IPS-18c (cell line): ENCODE measurements around the gene TIPARP.
"Not testable (repeated sequence)": the region's sequence is repeated elsewhere in the genome, so short reads cannot be mapped to it uniquely, and the experiment has no call there.

Source experiments
- H3K4me3 ChIP-seq: 2 replicates; pipeline ENCODE4 v1.7.0; 2013; ENCODE audit warnings: low read depth, mild to moderate bottlenecking, low read length, moderate library complexity; ENCODE audit not compliant: insufficient read depth
- H3K9me3 ChIP-seq: one replicate; pipeline ENCODE4 v1.6.1; 2013; ENCODE audit warnings: mild to moderate bottlenecking, low read length, moderate library complexity; ENCODE audit not compliant: control insufficient read depth, insufficient read depth

Gene TIPARP

DNA sequence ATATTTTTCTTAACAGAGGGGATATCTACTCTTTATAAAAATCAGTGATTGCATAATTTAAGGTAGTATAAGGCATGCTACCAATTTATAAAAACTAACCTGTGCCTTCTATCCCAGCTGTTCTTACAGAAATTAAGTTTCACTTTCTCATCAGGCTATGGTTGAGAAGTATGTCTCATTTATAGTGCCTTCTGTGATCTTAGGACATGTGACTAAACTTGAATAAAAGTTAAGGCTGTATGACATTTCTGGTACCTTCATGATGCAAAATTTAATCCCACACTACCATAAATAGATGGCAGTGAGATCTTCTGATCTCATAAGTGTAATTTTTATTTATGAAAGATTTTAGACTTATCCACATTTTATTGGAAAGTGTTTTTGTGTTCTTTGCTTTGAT lies 12.6 kb downstream of the TIPARP start:
- H3K9me3 ChIP-seq = no peaks in the 10 kb centered on the region
- no peak overlapping the region for H3K4me3 ChIP-seq

GRCh38 chr3:156688632-156689452 lies 14.5 kb downstream of the TIPARP start:
- H3K9me3 ChIP-seq = no peaks in the 10 kb centered on the region

DNA sequence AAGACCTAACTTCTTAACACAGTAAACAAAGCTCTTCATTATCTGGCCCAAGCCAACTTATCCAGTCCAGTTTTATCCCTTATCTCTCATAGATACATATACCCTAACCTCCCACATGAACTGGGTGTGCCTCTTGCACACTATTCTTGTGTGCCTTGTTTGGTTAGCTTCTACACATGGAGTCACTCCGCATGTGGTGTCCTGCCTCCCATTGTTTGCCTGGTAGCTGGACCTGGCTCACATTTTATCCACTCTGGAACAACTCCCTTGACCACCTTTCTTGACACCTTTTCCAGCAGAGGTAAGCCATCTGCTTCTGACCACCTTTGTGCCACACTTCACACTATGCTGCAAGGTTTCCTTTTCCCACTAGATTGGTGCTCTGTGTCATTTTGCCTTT lies 15.2 kb downstream of the TIPARP start:
- no peak overlapping the region for H3K4me3 ChIP-seq

More at GRCh38 chr3:156688632-156689452, 14.5 kb downstream of the TIPARP start:
- H3K4me3 ChIP-seq = no peak overlapping the region

GRCh38 chr3:156691920-156692319 lies 17.5 kb downstream of the TIPARP start:
- Histone ChIP-seq H3K9me3 (no peaks in the 10 kb centered on the region), H3K4me3 (no peak overlapping the region)

More for the DNA sequence above, 15.2 kb downstream of the TIPARP start:
- no peaks in the 10 kb centered on the region for H3K9me3 ChIP-seq

- Histone ChIP-seq H3K9me3 (no peaks in the 10 kb centered on the region), H3K4me3 (no peak overlapping the region)
Measured at GRCh38 chr3:156693166-156693565, 18.8 kb downstream of the TIPARP start.

DNA sequence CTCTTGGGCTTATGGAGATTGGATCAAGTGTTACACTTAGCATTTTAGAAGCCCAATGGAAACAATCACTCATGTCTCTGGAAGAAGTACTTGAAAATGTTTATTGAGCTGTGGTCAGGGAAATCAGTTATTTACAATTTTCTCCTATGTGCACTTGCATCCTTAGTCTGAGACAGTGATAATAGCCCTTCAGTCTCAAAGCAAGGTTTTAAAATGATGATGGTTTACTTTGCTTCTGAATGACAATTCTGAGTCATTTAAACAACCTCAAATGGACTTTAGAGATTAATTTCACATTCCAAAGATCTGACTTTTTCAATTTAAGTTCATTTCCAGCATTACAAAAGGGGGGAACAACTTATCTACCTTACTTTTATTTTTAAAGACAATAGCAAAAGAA lies 20.1 kb downstream of the TIPARP start:
- H3K9me3 ChIP-seq = no peaks in the 10 kb centered on the region
- H3K4me3 ChIP-seq = no peak overlapping the region

DNA sequence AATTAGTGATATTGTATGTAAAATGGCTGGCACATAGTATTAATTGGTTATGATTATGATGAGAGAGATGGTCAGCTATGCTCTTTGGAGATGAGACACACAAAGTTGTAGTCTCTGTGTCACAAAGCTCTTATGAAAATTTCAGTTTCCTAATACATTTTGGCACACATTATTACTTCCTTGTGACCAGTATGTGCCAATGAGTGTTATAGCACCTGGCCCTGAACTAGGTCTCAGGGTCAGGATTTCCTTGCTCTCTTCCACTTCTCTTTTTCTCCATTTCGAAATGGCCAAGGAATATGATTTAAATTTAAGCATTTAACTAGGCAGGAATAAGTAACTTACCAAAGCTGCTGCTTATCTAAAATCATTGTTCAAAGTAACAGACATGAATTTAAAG lies 28.0 kb downstream of the TIPARP start:
- no peak overlapping the region for H3K4me3 ChIP-seq
- no peaks in the 10 kb centered on the region for H3K9me3 ChIP-seq

DNA sequence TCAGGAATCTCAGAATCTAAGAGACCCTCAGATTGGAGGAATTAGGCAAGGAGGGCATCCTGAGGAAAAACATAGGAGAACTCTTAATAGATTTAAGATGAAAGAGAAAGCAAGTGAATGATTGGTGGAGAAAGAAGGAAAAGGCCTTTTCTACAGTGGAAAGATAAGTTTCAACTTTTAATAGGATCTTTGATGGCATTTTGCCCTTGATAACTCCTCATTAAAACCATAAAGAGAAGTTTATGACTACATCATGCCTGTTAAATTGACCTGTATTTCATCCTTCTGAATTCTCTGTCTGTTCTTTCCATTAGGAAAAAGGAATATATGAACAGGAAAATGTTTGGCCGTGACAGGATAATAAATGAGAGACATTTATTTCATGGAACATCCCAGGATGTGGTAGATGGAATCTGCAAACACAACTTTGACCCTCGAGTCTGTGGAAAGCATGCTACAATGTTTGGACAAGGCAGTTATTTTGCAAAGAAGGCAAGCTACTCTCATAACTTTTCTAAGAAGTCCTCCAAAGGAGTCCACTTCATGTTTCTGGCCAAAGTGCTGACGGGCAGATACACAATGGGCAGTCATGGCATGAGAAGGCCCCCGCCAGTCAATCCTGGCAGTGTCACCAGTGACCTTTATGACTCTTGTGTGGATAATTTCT lies 30.1 kb downstream of the TIPARP start:
- Histone ChIP-seq H3K9me3 (no peaks in the 10 kb centered on the region), H3K4me3 (no peak overlapping the region)

DNA sequence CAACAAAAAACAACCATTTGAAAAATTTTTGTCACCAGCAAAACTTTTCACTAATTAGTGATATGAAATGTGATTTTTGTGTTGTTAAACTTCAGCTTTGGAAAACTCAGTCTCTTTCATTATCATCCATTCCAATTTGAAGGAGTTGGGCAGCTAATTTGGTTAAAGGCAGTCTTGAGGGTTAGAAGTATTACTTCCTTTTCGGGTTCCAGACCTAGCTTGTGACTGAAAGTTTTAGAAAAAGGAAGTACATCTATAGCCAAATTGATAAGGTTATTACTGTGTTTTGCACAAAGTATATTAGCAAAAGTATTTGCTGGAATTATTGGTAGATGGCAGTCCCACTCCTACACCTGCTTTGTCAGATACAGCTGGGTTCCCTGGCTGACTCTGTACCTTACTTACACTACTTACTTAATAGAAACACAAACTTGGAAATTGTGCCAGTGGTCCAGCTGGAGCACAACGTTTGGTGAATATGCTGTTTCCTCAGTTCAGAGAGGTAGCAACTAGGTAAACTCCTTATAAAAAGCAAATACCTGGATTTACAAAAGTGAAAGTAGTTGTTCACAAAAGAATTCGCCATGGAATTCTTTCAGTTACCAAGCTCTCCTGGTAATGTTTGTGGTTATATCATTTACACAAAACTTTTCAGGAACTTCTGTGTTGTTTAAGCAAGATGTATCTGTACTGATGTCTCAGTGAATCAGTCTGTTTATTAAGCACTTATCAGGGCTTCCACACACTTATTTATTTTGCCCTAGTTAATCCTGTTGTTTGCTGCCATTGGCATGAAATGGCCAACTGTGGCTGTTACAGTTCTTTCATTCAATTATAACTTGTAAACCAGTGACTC lies 31.6 kb downstream of the TIPARP start:
- Histone ChIP-seq H3K9me3 (no peaks in the 10 kb centered on the region), H3K4me3 (no peak overlapping the region)

GRCh38 chr3:156707588-156707987 lies 33.2 kb downstream of the TIPARP start:
- Histone ChIP-seq H3K9me3 (no peaks in the 10 kb centered on the region), H3K4me3 (no peak overlapping the region)

- no peaks in the 10 kb centered on the region for H3K9me3 ChIP-seq
Measured at GRCh38 chr3:156710429-156710828, 36.0 kb downstream of the TIPARP start.

DNA sequence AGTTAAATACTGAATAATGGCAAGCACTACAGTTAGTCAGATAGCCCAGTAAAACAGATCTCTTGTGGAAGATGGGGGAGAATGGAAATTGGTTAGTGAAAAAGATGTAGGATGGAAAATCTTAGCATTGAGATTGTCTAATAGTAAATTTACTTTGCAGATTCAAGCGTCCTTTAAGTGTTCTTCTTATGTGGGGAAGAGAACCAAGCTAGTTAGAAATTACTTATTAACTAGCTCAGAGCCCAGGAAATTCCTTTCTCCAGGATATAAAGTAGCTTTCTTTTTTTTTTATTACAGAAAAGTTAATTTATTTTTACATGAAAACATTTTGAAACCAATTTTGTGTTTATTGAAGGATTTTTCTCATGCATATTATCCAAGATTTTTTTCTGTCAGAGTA lies 36.7 kb downstream of the TIPARP start:
- no peaks in the 10 kb centered on the region for H3K9me3 ChIP-seq
- H3K4me3 ChIP-seq = no peak overlapping the region

More at GRCh38 chr3:156710429-156710828, 36.0 kb downstream of the TIPARP start:
- H3K4me3 ChIP-seq = no peak overlapping the region

DNA sequence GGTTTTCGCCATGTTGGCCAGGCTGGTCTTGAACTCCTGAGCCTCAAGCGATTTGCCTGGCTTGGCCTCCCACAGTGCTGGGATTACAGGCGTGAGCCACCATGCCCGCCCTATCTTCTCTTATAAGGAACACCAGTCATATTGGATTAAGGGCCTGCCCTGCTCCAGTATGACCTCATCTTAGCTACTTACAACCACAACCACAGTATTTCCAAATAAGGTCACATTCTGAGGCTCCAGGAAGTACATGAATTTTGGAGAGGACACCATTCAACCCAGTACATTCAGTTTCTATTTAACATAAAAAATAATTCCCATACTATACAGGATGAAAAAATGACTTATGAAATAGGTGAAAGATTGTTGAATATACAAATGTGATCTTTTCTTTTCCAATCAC lies 37.6 kb downstream of the TIPARP start:
- H3K9me3 ChIP-seq, H3K4me3 ChIP-seq: not testable (repeated sequence)

GRCh38 chr3:156716105-156716862 lies 41.9 kb downstream of the TIPARP start:
- H3K4me3 ChIP-seq = no peak overlapping the region
- no peaks in the 10 kb centered on the region for H3K9me3 ChIP-seq

DNA sequence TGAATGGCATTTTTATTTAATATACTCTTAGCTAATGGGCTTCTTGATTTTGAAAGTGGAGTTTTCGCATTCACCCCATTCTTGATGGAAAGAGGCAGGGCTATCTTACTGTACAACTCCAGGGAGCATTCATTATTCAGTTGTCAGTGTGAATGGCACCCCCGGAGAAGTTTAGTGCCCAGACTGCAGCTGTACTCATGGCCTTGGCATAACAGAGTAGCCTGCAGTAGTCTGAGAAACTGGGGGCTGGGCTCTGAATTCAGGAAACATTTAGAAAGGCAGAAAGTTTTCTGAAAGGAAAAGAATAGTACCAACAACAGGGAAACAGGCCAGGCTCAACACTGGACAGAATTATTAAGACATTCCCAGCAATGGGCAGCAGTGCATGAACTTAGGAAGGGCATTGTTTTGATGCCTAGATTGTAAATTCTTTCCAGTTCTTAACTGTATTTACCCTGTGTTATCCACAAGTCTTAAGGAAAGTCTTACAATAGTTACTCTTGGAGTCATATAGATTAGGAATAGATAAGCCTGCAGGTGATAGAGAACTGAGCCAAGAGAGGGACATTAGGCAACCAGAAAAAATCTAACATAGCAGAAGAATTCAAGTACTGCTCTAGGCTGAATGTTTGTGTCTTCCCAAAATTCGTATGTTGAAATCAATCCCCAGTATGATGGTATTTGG lies 44.4 kb downstream of the TIPARP start:
- H3K9me3 ChIP-seq = no peaks in the 10 kb centered on the region

GRCh38 chr3:156720826-156721225 lies 46.4 kb downstream of the TIPARP start:
- H3K4me3 ChIP-seq = no peak overlapping the region
- H3K9me3 ChIP-seq = no peaks in the 10 kb centered on the region

More for the DNA sequence above, 44.4 kb downstream of the TIPARP start:
- H3K4me3 ChIP-seq = no peak overlapping the region
